WTC11 (cell line): Measurements from ENCODE around the gene CCDC175. TPM values are rescaled to one million over a fixed set of nuclear protein-coding genes. Genes with fewer than 3 reads are reported as not detected.

Experiments
- ATAC-seq: fragments of 200-7000 bp; cut with Tn5 transposase; 2 replicates; pipeline ENCODE4 v1.10.0; 2021; ENCODE audit warnings: mild to moderate bottlenecking, moderate library complexity
- CTCF ChIA-PET: fragments of 300-600 bp; sonication (Branson Sonifier 250); formaldehyde crosslinking; loops from one replicate; lab custom pipeline; 2021; ENCODE audit warnings: antibody characterized with exemption; lab: Charles Lee
- POLR2A ChIA-PET: fragments of 350-600 bp; sonication (Branson Sonifier 250); formaldehyde crosslinking; loops from one replicate; lab custom pipeline; 2021; ENCODE audit warnings: antibody characterized with exemption; lab: Charles Lee
- DNase-seq: peaks from one replicate; pipeline ENCODE4 v3.0.0; 2021; ENCODE audit warnings: low spot score
- H3K27ac Mint-ChIP-seq: 2 replicates; pipeline ENCODE4 v1.8.0; 2021; ENCODE audit warnings: mixed read lengths
- H3K27me3 Mint-ChIP-seq: 2 replicates; pipeline ENCODE4 v1.8.0; 2021; ENCODE audit warnings: low read depth, mild to moderate bottlenecking, moderate library complexity, mixed read lengths
- H3K36me3 Mint-ChIP-seq: 2 replicates; pipeline ENCODE4 v1.8.0; 2021; ENCODE audit warnings: mixed read lengths
- H3K4me1 Mint-ChIP-seq: 2 replicates; pipeline ENCODE4 v1.8.0; 2022; ENCODE audit warnings: mixed read lengths
- H3K4me3 Mint-ChIP-seq: 2 replicates; pipeline ENCODE4 v1.8.0; 2021; ENCODE audit warnings: mild to moderate bottlenecking, moderate library complexity, mixed read lengths
- H3K9me3 Mint-ChIP-seq: 2 replicates; pipeline ENCODE4 v1.8.0; 2021; ENCODE audit warnings: mixed read lengths
- AFF4 ChIP-seq: sonication (generic); formaldehyde crosslinking; IDR thresholded peaks from 2 replicates; pipeline ENCODE4 v1.8.1; 2023; ENCODE audit warnings: mild to moderate bottlenecking, missing genetic modification reagents, borderline replicate concordance
- E2F4 ChIP-seq: sonication (generic); formaldehyde crosslinking; IDR thresholded peaks from 2 replicates; pipeline ENCODE4 v1.8.1; 2022; ENCODE audit warnings: low read depth, mild to moderate bottlenecking, moderate library complexity, missing genetic modification reagents, borderline replicate concordance
- ELF4 ChIP-seq: sonication (generic); formaldehyde crosslinking; IDR thresholded peaks from 2 replicates; pipeline ENCODE4 v1.8.1; 2022; ENCODE audit warnings: low read depth, mild to moderate bottlenecking, moderate library complexity, missing genetic modification reagents
- EMX1 ChIP-seq: fragments of 250-450 bp; sonication (Bioruptor Pico); IDR thresholded peaks from 2 replicates; pipeline ENCODE4 v1.8.0; 2021; ENCODE audit warnings: mild to moderate bottlenecking
- ETV6 ChIP-seq: sonication (generic); formaldehyde crosslinking; IDR thresholded peaks from 2 replicates; pipeline ENCODE4 v1.8.1; 2022; ENCODE audit warnings: mild to moderate bottlenecking, missing genetic modification reagents
- FOXP1 ChIP-seq: sonication (generic); formaldehyde crosslinking; IDR thresholded peaks from 2 replicates; pipeline ENCODE4 v1.8.0; 2022; ENCODE audit warnings: missing genetic modification reagents, mild to moderate bottlenecking, moderate library complexity, borderline replicate concordance
- HMGXB4 ChIP-seq: sonication (generic); formaldehyde crosslinking; IDR thresholded peaks from 2 replicates; pipeline ENCODE4 v1.8.1; 2023; ENCODE audit warnings: mild to moderate bottlenecking, moderate library complexity, missing genetic modification reagents
- IRF1 ChIP-seq: sonication (generic); formaldehyde crosslinking; IDR thresholded peaks from 2 replicates; pipeline ENCODE4 v1.8.0; 2023; ENCODE audit warnings: missing genetic modification reagents
- JUN ChIP-seq: sonication (generic); formaldehyde crosslinking; IDR thresholded peaks from 2 replicates; pipeline ENCODE4 v1.8.0; 2023; ENCODE audit warnings: mild to moderate bottlenecking, missing genetic modification reagents
- MAX ChIP-seq: sonication (generic); formaldehyde crosslinking; IDR thresholded peaks from 2 replicates; pipeline ENCODE4 v1.8.0; 2022; ENCODE audit warnings: mild to moderate bottlenecking, missing genetic modification reagents
- MXD4 ChIP-seq: fragments of 250-450 bp; sonication (Bioruptor Pico); IDR thresholded peaks from 2 replicates; pipeline ENCODE4 v1.8.0; 2021; ENCODE audit warnings: mild to moderate bottlenecking, moderate library complexity, borderline replicate concordance
- NFYB ChIP-seq: sonication (generic); formaldehyde crosslinking; conservative IDR thresholded peaks from 2 replicates; pipeline ENCODE4 v1.8.0; 2022; ENCODE audit warnings: low read depth, missing genetic modification reagents
- NR1H2 ChIP-seq: sonication (generic); formaldehyde crosslinking; IDR thresholded peaks from 2 replicates; pipeline ENCODE4 v1.9.0; 2021; ENCODE audit warnings: mild to moderate bottlenecking, moderate library complexity, missing genetic modification reagents
- NR2C2 ChIP-seq: sonication (generic); formaldehyde crosslinking; IDR thresholded peaks from 2 replicates; pipeline ENCODE4 v1.8.0; 2022; ENCODE audit warnings: mild to moderate bottlenecking, missing genetic modification reagents
- RELA ChIP-seq: sonication (generic); formaldehyde crosslinking; IDR thresholded peaks from 2 replicates; pipeline ENCODE4 v1.8.1; 2022; ENCODE audit warnings: missing genetic modification reagents, mild to moderate bottlenecking, borderline replicate concordance
- RORB ChIP-seq: fragments of 250-450 bp; sonication (Bioruptor Pico); IDR thresholded peaks from 2 replicates; pipeline ENCODE4 v1.9.0; 2021; ENCODE audit warnings: mild to moderate bottlenecking
- SOX15 ChIP-seq: fragments of 250-450 bp; sonication (Bioruptor Pico); IDR thresholded peaks from 2 replicates; pipeline ENCODE4 v1.9.0; 2021; ENCODE audit warnings: mild to moderate bottlenecking
- USF1 ChIP-seq: sonication (generic); formaldehyde crosslinking; IDR thresholded peaks from 2 replicates; pipeline ENCODE4 v1.8.0; 2022; ENCODE audit warnings: mild to moderate bottlenecking, missing genetic modification reagents
- ZNF121 ChIP-seq: sonication (generic); formaldehyde crosslinking; IDR thresholded peaks from 2 replicates; pipeline ENCODE4 v1.8.0; 2023; ENCODE audit warnings: missing genetic modification reagents
- ZNF281 ChIP-seq: sonication (generic); formaldehyde crosslinking; IDR thresholded peaks from 2 replicates; pipeline ENCODE4 v1.8.0; 2023; ENCODE audit warnings: mild to moderate bottlenecking, missing genetic modification reagents
- ZNF425 ChIP-seq: fragments of 250-450 bp; sonication (Bioruptor Pico); conservative IDR thresholded peaks from 2 replicates; pipeline ENCODE4 v1.9.0; 2021; ENCODE audit warnings: mild to moderate bottlenecking
- total RNA-seq: library from RNA; stranded (reverse); gene quantifications from 3 replicates; pipeline ENCODE4 v1.2.3, GENCODE V29; 2021

The CCDC175 gene
- total RNA-seq, 1 experiment from 2014 or later, result not detected

GRCh38 chr14:59463787-59464485 lies 112.7 kb downstream of the CCDC175 start (continued):
- TF ChIP-seq HMGXB4 (CRISPR knock-in tag) (0 out of 2 replicates have a peak, but pooled peaks have one; percentile 39), SOX15 (CRISPR knock-in tag) (no peak), ELF4 (no peak), ETV6 (CRISPR knock-in tag) (0 out of 2 replicates have a peak, but pooled peaks have one; percentile 57), EMX1 (CRISPR knock-in tag) (no peak), IRF1 (CRISPR knock-in tag) (0 out of 2 replicates have a peak, but pooled peaks have one; percentile 52), E2F4 (CRISPR knock-in tag) (0 out of 2 replicates have a peak, but pooled peaks have one; percentile 21), JUN (CRISPR knock-in tag) (0 out of 2 replicates have a peak, but pooled peaks have one; percentile 57), MAX (CRISPR knock-in tag) (peak; percentile 88), USF1 (CRISPR knock-in tag) (peak; percentile 47), ZNF121 (peak; percentile 45), ZNF425 (no peak), ZNF281 (CRISPR knock-in tag) (0 out of 2 replicates have a peak, but pooled peaks have one; percentile 30)

GRCh38 chr14:59461891-59462290 lies 114.7 kb downstream of the CCDC175 start:
- no peak for DNase-seq
- H3K27ac Mint-ChIP-seq, result no peak overlapping the region
- ChIA-PET CTCF (no interaction called here), POLR2A (no interaction called here)
- peaks cover 22% of the 10 kb centered on the region for H3K27me3 Mint-ChIP-seq
- H3K4me3 Mint-ChIP-seq, result no peak overlapping the region
- H3K4me1 Mint-ChIP-seq, result peaks cover 14% of the 10 kb centered on the region
- no peak for ATAC-seq
- peaks cover 9% of the 10 kb centered on the region for H3K9me3 Mint-ChIP-seq
- peaks cover 9% of the 10 kb centered on the region for H3K36me3 Mint-ChIP-seq
- TF ChIP-seq RELA (CRISPR knock-in tag) (no peak), NR2C2 (CRISPR knock-in tag) (no peak), FOXP1 (no peak), NR1H2 (no peak), RORB (CRISPR knock-in tag) (no peak), MXD4 (CRISPR knock-in tag) (no peak), SOX15 (CRISPR knock-in tag) (no peak), AFF4 (CRISPR knock-in tag) (no peak), NFYB (no peak)
